HG03159 (cell line): ENCODE data around the gene ITFG1.
"Not testable (repeated sequence)": the region's sequence is repeated elsewhere in the genome, so short reads cannot be mapped to it uniquely, and the experiment has no call there.

Experiments used
- ATAC-seq: cut with Tn5 transposase; IDR thresholded peaks from one replicate; pipeline ENCODE4 v1.9.1; 2021; ENCODE audit warnings: mild to moderate bottlenecking, moderate library complexity; ENCODE audit not compliant: unreplicated experiment

The ITFG1 gene

DNA sequence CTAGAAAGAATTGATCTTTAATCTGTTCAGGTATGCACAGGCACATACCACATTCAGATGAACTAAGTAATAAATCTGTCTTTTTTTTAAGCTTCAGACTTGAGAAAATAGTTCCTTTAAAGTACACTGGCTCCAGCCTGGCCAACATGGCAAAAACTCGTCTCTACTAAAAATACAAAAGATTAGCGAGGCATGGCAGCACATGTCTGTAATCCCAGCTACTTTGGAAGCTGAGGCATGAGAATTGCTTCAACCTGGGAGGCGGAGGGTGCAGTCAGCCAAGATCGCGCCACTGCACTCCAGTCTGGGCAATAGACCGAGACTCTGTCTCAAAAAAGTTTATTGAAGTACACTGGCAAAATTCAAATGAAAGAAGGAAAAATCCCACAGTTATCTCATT, 206.1 kb downstream of the ITFG1 start:
- ATAC-seq = no peak

- ATAC-seq = no peak
Measured at GRCh38 chr16:47250983-47251382, 209.9 kb downstream of the ITFG1 start.

- ATAC-seq = no peak
Measured at GRCh38 chr16:47247690-47248089, 213.2 kb downstream of the ITFG1 start.

- no peak for ATAC-seq
Measured at GRCh38 chr16:47244206-47244605, 216.7 kb downstream of the ITFG1 start.

DNA sequence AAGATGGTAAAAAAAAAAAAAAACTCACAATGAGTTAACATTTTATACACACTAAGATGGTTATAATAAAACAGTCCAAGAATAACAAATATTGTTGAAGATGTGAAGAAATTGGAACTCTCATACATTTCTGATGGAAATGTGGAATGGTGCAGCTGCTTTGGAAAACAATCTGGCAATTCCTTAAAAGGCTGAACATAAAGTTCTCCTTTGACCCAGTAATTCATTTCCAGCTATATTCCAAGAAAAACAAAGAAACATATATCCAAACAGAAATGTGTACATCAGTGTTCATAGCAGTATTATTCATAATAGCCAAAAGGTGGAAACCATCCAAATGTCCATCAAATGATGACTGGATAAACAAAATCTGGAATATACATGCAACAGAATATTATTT, 219.8 kb downstream of the ITFG1 start:
- no peak for ATAC-seq

DNA sequence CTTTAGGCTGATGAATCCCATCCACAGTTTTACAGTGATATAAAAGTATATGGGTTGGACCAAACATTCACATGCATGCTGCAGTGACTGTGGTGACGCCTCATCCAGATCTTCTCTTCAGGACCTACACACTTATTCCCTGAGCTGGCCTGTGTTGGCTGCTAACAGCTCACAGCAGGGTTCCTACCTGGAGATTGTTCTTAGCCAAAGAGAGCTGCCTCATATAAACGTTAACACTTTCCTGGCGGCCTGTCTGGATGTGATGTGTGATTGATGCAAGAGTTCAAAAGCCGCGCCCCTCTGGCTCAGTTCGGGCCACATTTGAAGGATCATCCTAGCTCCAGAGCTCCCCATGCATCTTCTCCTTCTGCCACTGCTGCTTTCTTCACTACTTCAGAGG, 224.1 kb downstream of the ITFG1 start:
- ATAC-seq = no peak

DNA sequence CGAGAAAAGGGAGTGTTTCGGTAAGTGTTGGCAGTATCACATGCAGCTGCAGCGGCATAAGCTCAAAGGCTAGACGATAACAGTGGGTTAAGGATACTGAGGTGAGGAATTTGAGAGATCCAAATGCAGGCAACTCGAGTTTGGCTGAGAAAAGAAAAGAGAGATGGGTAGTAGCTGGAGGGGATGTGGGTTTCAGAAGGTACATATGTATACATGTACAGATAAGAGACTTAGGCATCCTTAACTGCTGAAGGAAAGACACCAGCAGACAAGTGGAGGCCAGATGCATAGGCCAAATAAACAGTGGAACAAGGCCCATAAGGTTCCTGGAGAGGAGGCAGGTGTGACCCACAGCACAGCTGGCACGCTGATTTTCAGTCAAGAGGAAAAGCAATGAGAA, 230.6 kb downstream of the ITFG1 start:
- no peak for ATAC-seq

- ATAC-seq = no peak
Measured at GRCh38 chr16:47229053-47230050, 231.5 kb downstream of the ITFG1 start.

DNA sequence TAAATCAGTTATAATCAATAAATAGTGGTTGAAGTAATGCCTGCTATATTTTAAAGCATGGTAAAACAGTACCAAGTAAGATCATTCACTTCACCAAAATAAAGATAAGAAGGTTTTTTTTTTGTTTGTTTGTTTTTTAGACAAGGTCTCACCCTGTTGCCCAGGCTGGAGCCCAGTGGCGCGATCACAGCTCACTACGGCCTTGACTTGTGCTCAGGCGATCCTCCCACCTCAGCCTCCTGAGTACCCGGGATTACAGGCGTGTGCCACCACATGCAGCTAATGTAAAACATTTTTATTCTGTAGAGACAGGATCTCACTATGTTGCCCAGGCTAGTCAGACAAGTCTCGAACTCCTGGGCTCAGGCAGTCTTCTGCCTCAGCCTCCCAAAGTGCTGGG, 232.6 kb downstream of the ITFG1 start:
- no peak for ATAC-seq

DNA sequence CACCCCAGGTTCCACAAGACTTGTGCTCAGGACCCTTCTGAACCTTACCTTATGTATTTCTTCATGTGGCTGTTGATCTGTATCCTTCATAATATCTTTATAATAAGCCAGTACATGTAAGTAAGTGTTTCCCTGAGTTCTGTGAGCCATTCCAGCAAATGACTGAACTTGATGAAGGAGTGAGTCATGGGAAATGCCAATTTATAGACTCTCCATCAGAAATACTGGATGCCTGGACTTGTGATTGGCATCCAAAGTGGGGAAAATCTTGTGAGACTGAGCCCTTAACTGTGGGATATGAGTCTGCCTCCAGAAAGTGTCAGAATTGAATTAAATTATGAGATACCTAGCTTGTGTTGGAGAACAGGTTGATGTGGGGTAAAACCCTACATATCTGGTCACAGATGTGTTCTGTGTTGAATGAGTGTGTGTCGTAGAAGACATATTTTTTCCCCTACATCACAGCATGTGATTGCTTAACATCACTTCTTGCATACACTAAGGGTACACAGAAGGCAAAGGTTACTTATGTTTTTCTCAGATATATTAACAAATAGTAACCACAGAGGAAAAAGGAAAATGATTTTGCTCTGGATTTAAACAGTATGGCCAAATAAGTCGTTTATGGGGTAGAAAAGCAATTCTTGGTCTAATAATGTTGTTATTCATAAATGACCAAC, 247.0 kb downstream of the ITFG1 start:
- ATAC-seq = no peak

- no peak for ATAC-seq
Measured at GRCh38 chr16:47211218-47211617, 249.6 kb downstream of the ITFG1 start.

DNA sequence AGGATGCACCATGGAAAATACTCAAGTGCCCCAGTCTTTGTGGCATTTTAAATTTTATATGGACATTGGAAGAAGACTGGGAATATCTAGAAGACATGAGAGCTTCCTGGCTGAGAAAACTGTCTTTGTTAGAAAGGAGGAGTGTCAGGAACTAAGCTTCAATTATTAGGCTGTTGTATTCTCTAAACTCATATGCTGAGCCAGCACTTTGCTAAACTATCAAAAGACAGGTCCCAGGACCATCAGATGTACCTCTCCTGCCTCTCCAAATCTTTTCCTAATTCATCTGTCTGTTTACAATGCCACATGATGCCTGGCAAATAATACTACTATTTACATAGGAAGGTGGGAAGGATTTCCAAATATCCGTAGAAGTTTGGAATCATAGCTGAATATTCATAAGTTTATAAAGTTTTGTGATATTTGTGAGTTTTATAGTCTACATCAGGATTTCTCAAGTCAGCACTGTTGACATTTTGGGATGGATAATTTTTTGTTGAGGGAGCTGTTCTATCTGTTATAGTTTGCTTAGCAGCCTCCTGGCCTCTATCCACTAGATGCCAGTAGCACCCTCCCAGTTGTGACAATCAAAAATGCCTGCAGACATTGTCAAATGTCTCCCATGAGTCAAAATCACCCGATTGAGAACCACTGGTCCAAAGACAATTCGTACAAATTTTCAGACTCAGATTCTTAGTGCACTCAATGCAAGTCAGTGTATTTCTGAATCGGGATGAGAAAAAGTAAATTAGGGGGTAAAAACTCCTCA, 255.9 kb downstream of the ITFG1 start:
- ATAC-seq = no peak

DNA sequence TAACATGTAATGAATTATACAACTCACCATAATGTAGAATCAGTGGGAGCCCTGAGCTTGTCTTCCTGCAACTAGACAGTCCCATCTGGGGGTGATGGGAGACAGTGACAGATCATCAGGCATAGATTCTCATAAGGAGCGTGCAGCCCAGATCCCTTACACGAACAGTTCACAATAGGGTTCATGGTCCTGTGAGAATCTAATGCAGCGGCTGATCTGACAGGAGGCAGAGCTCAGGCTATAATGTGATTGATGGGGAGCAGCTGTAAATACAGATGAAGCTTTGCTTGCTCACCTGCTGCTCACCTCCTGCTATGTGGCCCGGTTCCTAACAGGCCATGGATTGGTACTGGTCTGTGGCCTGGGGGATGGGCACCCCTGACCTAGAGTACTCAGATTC, 257.4 kb downstream of the ITFG1 start:
- not testable (repeated sequence) for ATAC-seq

DNA sequence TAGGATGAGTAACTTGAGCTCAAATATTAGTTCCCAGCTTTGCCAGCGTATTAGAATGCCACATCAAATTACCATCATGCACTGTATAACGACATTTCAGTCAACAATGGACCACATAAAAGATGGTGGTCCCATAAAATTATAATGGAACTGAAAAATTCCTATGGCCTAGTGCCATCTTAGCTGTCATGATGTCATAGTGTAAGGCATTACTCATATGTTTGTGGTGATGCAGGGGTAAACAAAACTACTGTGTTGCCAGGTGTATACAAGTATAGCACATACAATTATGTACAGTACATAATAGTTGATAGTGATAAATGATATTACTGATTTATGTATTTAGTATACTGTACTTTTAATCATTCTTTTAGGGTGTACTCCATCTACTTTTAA, 262.7 kb downstream of the ITFG1 start:
- no peak for ATAC-seq

GRCh38 chr16:47197536-47198179, 263.2 kb downstream of the ITFG1 start:
- no peak for ATAC-seq

- ATAC-seq = no peak
Measured at GRCh38 chr16:47196457-47196856, 264.4 kb downstream of the ITFG1 start.

DNA sequence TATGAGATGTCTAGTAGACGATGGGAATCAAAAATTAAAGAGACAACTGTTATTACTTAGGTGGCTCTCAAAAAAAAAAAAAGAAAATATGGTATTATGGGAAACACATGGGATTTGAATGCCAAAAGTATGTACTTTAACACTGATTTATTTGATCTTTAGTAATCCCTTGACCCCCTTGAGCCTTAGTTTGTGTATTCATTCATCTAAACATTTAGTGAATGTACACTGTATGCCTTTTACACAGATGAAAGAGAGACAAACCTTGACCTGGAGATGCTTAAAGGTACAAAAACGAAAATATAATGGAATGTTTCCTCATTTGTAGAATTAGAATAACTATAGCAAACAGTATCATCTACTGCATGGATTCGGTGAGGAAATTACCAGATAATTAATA, 278.5 kb downstream of the ITFG1 start:
- ATAC-seq = no peak

GRCh38 chr16:47181066-47181465, 279.8 kb downstream of the ITFG1 start:
- ATAC-seq = not testable (repeated sequence)

- no peak for ATAC-seq
Measured at GRCh38 chr16:47180073-47180472, 280.8 kb downstream of the ITFG1 start.

GRCh38 chr16:47175152-47175551, 285.7 kb downstream of the ITFG1 start:
- no peak for ATAC-seq
